NB4 (cell line): ENCODE results near the gene ZNF319.
"Not testable (repeated sequence)": the region's sequence is repeated elsewhere in the genome, so short reads cannot be mapped to it uniquely, and the experiment has no call there.

Experiments
- DNase-seq: peaks from one replicate; pipeline ENCODE4 v3.0.0; 2010; ENCODE audit warnings: low read depth
- H3K4me3 ChIP-seq: one replicate; pipeline ENCODE4 v1.5.1; 2011; ENCODE audit warnings: mild to moderate bottlenecking, low read depth, low read length, moderate library complexity
- MYC ChIP-seq: IDR thresholded peaks from 2 replicates; pipeline ENCODE4 v1.6.1; 2011; ENCODE audit warnings: low read depth, low read length
- POLR2A ChIP-seq: IDR thresholded peaks from 2 replicates; pipeline ENCODE4 v1.6.1; 2011; ENCODE audit warnings: mild to moderate bottlenecking; ENCODE audit not compliant: insufficient read length; ENCODE audit errors: extremely low read depth
- TF ChIP-seq, protein P1 (sequence below): IDR thresholded peaks from 2 replicates; pipeline ENCODE4 v1.6.1; 2011; ENCODE audit warnings: low read depth, low read length
- TF ChIP-seq, protein P2 (sequence below): IDR thresholded peaks from one replicate; pipeline ENCODE4 v1.5.1; 2012; ENCODE audit warnings: low read depth, low read length

Gene ZNF319

DNA sequence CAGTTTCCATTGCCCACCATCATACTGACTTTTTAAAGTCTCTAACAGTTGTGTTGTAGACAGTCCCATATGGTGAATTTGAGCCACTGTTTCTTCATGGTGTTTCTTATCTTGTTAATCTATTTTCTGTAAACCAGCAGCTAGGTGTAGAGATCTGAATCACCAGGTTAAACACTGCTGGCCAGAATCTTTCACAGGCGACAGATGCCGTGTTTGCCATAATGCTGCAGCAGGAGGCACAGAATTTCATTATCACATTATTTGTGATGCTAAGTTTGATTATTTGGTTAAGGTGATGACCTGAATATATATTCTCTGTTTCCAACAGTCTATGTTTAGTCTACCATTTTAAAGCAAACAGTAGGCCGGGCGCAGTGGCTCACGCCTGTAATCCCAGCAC is 18.1 kb downstream of the ZNF319 start:
- H3K4me3 ChIP-seq, result no peak overlapping the region
- no peak for DNase-seq
- TF ChIP-seq, protein P1, sequence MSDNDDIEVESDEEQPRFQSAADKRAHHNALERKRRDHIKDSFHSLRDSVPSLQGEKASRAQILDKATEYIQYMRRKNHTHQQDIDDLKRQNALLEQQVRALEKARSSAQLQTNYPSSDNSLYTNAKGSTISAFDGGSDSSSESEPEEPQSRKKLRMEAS, result no peak
- no peak for TF ChIP-seq MYC
- TF ChIP-seq, protein P2, sequence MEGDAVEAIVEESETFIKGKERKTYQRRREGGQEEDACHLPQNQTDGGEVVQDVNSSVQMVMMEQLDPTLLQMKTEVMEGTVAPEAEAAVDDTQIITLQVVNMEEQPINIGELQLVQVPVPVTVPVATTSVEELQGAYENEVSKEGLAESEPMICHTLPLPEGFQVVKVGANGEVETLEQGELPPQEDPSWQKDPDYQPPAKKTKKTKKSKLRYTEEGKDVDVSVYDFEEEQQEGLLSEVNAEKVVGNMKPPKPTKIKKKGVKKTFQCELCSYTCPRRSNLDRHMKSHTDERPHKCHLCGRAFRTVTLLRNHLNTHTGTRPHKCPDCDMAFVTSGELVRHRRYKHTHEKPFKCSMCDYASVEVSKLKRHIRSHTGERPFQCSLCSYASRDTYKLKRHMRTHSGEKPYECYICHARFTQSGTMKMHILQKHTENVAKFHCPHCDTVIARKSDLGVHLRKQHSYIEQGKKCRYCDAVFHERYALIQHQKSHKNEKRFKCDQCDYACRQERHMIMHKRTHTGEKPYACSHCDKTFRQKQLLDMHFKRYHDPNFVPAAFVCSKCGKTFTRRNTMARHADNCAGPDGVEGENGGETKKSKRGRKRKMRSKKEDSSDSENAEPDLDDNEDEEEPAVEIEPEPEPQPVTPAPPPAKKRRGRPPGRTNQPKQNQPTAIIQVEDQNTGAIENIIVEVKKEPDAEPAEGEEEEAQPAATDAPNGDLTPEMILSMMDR, result no peak
- no peak for TF ChIP-seq POLR2A

DNA sequence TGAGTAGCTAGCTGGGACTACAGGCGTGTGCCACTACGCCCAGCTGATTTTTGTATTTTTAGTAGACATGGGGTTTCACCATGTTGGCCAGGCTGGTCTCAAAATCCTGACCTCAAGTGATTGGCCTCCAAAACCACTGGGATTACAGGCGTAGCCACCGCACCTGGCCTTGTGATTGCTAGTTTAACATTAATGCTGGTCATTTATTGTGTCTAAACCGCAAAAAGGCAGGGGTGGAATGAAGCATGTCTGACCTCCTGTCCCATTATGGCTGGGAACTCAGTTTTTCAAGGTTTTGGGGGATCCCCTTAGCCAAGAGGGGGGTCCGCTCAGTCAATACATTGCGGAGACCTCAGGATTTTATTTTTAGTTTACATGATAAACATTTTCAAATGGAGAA is 18.8 kb downstream of the ZNF319 start:
- H3K4me3 ChIP-seq, result no peak overlapping the region
- no peak for TF ChIP-seq MYC
- TF ChIP-seq POLR2A, result no peak
- TF ChIP-seq, protein P1, result no peak
- TF ChIP-seq, protein P2, result no peak
- no peak for DNase-seq

DNA sequence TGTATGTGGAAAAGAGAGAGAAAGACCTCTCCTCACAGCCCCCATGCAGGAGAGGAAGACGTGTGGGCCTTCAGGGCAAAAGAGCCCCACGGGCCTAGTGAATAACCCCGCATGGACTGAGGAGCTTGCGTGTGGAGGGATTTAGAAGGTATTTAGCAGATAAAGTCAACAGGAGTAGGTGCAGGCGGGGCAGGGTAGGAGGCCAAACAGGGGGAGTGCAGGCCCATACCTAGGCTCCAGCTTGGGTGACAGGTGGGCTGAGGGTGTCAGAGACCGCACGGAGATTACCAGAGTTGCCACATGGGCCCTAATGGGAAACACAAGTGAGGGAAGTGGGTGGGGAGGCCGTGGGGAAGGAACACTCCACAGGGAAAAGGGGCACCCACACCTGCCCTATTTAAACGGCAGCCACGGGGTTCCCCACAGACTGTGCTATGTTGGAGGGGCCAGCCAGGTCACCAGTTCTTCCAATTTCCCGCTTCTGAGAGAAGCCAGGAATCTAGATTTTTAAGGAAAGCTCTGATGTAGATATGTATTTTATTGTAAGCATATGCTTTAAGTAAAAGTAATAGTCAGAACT is 21.4 kb downstream of the ZNF319 start:
- no peak overlapping the region for H3K4me3 ChIP-seq
- TF ChIP-seq, protein P2, result no peak
- TF ChIP-seq, protein P1, result no peak
- TF ChIP-seq POLR2A, result no peak
- no peak for TF ChIP-seq MYC
- DNase-seq, result no peak

GRCh38 chr16:57978070-57978465 is 22.4 kb downstream of the ZNF319 start:
- not testable (repeated sequence) for DNase-seq, H3K4me3 ChIP-seq

- TF ChIP-seq, protein P1, result no peak
- TF ChIP-seq MYC (no peak), POLR2A (no peak)
- TF ChIP-seq, protein P2, result no peak
- H3K4me3 ChIP-seq, result no peak overlapping the region
- DNase-seq, result peak; percentile 39
These were observed 22.9 kb downstream of the ZNF319 start for GRCh38 chr16:57977418-57978069.

GRCh38 chr16:57976331-57976796 is 24.1 kb downstream of the ZNF319 start:
- DNase-seq, result no peak
- TF ChIP-seq POLR2A (no peak), MYC (no peak)
- TF ChIP-seq, protein P2, result no peak
- TF ChIP-seq, protein P1, result no peak
- no peak overlapping the region for H3K4me3 ChIP-seq
